ENCODE data around the gene DACT3.

DACT3 gene

GRCh38 chr19:46646402-46646801 lies 14.6 kb downstream of the DACT3 start:
- H3K4me3 ChIP-seq (replicated peaks; ENCODE audit: low read depth, low read length), result no peak overlapping the region
- DNase-seq (ENCODE audit: low read depth), result no peak
- TF ChIP-seq CTCF (IDR thresholded peaks at IDR 0.05; ENCODE audit: low read length, missing control alignments), result no peak

- no peak for DNase-seq (ENCODE audit: low read depth)
- no peak overlapping the region for H3K4me3 ChIP-seq (replicated peaks; ENCODE audit: low read depth, low read length)
- no peak for TF ChIP-seq CTCF (IDR thresholded peaks at IDR 0.05; ENCODE audit: low read length, missing control alignments)
Measured at GRCh38 chr19:46644720-46645119, 16.3 kb downstream of the DACT3 start.

GRCh38 chr19:46640656-46641055 lies 20.3 kb downstream of the DACT3 start:
- no peak for TF ChIP-seq CTCF (IDR thresholded peaks at IDR 0.05; ENCODE audit: low read length, missing control alignments)
- DNase-seq (ENCODE audit: low read depth), result no peak
- no peak overlapping the region for H3K4me3 ChIP-seq (replicated peaks; ENCODE audit: low read depth, low read length)

GRCh38 chr19:46639358-46640182 lies 21.4 kb downstream of the DACT3 start:
- no peak for TF ChIP-seq CTCF (IDR thresholded peaks at IDR 0.05; ENCODE audit: low read length, missing control alignments)
- peak; percentile 88 for DNase-seq (ENCODE audit: low read depth)
- peak overlapping the region; percentile 59 for H3K4me3 ChIP-seq (replicated peaks; ENCODE audit: low read depth, low read length)

- H3K4me3 ChIP-seq (replicated peaks; ENCODE audit: low read depth, low read length), result no peak overlapping the region
- no peak for TF ChIP-seq CTCF (IDR thresholded peaks at IDR 0.05; ENCODE audit: low read length, missing control alignments)
- no peak for DNase-seq (ENCODE audit: low read depth)
Measured at GRCh38 chr19:46637224-46637623, 23.8 kb downstream of the DACT3 start.

GRCh38 chr19:46635920-46636761 lies 24.8 kb downstream of the DACT3 start, which contains the start of gene GNG8:
Gene GNG8 (minus strand): TSS chr19:46636202. CDS start chr19:46634682, 1,520 bp downstream.
- no peak for TF ChIP-seq CTCF (IDR thresholded peaks at IDR 0.05; ENCODE audit: low read length, missing control alignments)
- no peak within 1 kb of the TSS for H3K4me3 ChIP-seq (replicated peaks; ENCODE audit: low read depth, low read length)
- DNase-seq (ENCODE audit: low read depth), result no peak

Measured in fibroblast of pulmonary artery (primary cell).